Activated CD4-positive, alpha-beta T cell treated with anti-CD3 and anti-CD28 coated beads, Interleukin-10, Interleukin-2, amounts not matched to agents 100 ng/mL and 50 ng/mL, durations not matched to agents 16 hours and 8 hours (primary cell): ENCODE results near the gene DXO.
"Not testable (repeated sequence)": the region's sequence is repeated elsewhere in the genome, so short reads cannot be mapped to it uniquely, and the experiment has no call there.

Source experiments
- DNase-seq: peaks from one replicate; pipeline ENCODE4 v3.0.0-alpha.2; 2020

Gene DXO

DNA sequence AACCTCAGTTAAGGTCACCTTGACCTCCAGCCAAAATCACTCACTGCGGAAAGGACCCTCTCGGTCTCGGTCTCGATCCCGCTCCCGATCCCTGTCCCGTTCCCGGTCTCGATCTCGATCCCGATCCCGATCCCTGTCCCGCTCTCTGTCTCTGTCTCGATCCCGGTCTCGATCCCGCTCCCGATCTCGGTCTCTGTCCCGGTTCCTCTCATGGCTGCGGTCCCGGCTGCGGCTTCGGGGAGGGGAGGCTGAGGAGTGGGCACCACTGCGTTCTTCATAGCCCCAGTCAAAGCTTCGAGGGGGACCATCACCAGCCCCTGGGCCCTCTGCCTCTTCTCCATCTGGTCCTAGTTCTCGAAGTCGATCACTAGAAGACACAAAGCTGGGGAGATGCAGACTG is 17.4 kb downstream of the DXO start:
- DNase-seq = no peak

DNA sequence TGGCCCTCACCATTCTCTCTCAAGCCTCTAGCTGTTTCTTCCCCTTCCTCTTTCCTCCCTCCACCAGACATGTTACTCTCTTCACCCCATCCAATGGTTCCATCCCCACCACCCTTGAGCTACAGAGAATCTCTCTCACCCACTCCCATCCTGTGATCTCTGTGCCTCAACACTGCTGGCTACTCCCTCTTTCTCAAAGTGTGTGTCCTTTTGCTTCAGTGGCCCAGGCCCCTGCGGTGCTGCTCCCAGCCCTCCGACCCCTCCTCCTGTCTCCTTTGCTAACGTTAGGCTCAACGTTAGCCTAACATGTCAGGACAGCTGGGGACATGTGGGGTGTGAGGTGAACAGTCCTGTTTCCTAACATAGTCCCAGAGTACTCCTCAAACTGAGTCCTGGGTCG is 19.0 kb downstream of the DXO start:
- no peak for DNase-seq

DNA sequence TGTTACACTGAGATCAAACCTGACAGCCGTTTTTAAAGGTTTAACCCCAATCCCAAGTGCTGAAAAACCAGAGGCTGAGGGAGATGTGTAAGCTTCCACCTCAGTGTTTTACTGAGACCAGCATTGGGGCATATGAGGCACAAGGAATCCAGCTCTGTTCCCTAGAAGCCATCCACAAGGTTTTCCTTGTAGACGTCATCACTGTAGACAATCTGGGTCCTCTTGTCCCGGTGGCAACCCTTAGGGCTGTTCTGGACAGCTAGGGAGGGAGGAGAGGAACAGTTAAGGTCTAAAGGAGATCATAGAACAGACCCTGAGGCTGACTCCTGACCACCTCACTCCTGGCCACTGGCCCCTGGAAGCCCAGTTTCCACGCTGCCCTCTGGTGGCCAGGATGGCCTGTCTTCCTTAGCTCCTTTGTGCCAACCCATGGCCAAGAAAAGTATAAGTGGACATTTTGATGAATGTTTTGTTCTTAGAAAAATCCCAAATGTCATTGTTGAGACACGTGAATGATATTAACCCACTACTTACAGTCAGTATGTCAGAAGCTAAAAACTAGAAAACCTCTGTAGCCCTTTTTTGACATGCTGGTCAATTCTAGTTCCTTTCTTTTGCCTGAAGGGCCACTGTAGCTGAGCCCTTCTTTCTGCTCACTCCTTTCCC is 19.7 kb downstream of the DXO start:
- DNase-seq = peak; percentile 44

DNA sequence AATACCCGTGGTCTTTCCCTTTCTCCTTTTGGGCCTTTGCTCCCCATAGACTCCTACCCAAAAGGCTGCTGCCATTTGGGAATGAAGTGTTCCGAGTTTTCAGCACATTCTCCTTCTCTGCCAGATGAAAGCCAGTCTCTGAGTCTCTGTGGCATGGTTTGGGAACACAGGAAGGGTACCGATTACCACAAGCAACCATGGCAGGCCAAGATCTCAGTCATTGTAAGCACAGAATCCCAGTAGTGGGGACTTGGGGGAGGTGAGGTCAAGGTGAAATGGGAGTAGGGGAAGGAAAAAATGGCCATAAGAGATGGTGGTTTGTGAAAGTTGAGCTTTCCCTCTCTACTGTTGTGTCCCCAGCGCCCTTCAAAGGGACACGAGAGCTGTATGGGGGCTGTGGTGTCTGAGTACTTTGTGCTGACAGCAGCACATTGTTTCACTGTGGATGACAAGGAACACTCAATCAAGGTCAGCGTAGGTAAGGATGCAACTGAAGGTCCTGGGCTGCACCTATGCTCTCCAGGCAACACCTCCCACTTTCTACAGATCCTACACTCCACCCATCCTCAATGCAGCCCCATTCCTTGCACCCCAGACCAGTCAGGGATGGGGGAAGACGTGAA is 21.9 kb downstream of the DXO start:
- DNase-seq = no peak

DNA sequence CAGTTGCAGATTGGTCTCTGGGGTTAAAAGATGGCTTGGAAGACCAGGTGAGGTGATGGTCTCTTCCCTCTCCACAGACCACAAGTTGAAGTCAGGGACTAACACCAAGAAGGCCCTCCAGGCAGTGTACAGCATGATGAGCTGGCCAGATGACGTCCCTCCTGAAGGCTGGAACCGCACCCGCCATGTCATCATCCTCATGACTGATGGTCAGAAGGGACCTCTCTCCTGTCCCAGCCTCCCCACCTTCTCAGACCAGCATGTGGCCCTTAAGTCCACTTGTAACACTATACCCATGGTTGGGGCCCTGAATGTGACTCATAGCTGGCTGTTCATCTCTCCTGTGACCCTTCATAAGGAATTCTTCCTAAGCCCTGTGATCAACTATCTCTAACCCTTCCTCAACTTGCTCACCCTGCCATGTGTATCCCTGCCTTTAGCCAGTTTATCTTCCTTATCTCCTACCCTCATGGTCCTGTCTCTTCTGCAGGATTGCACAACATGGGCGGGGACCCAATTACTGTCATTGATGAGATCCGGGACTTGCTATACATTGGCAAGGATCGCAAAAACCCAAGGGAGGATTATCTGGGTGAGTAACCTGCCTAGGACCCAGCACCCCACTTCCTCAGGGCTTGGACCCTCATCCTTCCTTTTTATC is 23.1 kb downstream of the DXO start:
- DNase-seq = no peak

DNA sequence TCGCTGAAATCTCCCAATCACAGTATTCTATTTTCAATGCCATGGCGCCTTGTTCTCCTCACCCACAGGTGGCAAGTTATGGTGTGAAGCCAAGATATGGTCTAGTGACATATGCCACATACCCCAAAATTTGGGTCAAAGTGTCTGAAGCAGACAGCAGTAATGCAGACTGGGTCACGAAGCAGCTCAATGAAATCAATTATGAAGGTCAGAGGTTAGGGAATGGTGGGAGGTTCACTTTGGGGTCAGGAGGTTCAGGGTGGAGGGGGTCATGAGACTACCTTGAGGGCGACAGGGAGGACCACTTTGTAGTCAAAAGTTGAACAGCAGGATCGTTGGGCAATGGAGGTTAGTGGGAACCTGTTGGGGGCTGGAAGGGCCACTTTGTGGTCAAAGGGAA is 23.6 kb downstream of the DXO start:
- DNase-seq = no peak

DNA sequence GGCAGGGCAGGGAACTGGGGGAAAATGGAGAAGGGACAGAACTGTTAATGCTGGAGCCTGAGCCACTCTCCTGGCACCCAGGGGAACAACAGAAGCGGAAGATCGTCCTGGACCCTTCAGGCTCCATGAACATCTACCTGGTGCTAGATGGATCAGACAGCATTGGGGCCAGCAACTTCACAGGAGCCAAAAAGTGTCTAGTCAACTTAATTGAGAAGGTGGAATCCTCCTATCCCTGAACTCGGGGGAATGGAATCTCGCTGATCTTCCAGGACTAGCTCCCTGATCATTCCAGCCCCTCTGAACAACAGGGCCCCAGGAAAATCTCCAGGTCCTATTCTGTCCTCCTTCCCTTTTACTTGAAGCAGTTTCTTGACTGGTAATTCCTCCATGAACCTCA is 24.1 kb downstream of the DXO start:
- DNase-seq = no peak

DNA sequence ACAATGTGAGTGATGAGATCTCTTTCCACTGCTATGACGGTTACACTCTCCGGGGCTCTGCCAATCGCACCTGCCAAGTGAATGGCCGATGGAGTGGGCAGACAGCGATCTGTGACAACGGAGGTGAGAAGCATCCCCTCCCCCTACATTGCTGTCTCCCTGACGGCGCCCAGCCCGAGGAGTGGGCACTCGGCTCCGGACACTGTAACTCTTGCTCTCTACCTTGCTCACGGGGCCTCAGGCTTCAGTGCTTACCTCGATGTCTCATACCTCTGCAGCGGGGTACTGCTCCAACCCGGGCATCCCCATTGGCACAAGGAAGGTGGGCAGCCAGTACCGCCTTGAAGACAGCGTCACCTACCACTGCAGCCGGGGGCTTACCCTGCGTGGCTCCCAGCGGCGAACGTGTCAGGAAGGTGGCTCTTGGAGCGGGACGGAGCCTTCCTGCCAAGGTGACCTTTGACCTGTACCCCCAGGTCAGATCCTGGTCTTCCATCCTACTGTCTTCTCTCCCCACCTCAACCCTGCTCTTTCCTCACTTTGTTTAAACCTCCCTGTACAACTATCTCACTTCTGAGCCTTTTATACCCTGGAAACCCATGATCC is 24.8 kb downstream of the DXO start:
- no peak for DNase-seq

DNA sequence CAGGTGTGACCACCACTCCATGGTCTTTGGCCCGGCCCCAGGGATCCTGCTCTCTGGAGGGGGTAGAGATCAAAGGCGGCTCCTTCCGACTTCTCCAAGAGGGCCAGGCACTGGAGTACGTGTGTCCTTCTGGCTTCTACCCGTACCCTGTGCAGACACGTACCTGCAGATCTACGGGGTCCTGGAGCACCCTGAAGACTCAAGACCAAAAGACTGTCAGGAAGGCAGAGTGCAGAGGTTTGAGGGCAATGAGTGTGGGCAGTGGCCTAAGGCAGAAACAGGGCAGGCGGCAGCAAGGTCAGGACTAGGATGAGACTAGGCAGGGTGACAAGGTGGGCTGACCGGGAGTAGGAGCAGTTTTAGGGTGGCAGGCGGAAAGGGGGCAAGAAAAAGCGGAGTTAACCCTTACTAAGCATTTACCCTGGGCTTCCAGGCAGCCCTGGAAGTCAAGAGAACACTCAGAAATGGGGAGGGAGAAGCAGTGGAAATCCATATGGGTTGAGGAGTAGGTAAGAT is 25.5 kb downstream of the DXO start:
- DNase-seq = no peak

DNA sequence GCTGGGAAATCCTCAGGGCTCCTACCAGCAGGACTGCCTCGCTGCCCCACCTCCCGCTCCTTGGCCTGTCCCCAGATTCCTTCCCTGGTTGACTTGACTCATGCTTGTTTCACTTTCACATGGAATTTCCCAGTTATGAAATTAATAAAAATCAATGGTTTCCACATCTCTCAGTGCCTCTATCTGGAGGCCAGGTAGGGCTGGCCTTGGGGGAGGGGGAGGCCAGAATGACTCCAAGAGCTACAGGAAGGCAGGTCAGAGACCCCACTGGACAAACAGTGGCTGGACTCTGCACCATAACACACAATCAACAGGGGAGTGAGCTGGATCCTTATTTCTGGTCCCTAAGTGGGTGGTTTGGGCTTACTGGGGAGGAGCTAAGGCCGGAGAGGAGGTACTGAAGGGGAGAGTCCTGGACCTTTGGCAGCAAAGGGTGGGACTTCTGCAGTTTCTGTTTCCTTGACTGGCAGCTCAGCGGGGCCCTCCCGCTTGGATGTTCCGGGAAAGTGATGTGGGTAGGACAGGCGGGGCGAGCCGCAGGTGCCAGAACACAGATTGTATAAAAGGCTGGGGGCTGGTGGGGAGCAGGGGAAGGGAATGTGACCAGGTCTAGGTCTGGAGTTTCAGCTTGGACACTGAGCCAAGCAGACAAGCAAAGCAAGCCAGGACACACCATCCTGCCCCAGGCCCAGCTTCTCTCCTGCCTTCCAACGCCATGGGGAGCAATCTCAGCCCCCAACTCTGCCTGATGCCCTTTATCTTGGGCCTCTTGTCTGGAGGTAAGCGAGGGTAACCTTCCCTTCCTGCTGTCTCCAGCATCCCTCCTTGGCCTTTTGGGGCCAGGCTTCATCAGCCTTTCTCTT is 26.2 kb downstream of the DXO start, which contains the start of gene CFB:
CFB (plus strand) TSS at position 589 of the 863 bp plus-strand sequence; CDS start at position 716, 127 bp downstream.
- no peak for DNase-seq

DNA sequence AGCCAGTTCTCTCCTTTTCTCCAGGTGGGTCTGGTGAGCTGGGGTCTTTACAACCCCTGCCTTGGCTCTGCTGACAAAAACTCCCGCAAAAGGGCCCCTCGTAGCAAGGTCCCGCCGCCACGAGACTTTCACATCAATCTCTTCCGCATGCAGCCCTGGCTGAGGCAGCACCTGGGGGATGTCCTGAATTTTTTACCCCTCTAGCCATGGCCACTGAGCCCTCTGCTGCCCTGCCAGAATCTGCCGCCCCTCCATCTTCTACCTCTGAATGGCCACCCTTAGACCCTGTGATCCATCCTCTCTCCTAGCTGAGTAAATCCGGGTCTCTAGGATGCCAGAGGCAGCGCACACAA is 26.8 kb downstream of the DXO start:
- DNase-seq = no peak

DNA sequence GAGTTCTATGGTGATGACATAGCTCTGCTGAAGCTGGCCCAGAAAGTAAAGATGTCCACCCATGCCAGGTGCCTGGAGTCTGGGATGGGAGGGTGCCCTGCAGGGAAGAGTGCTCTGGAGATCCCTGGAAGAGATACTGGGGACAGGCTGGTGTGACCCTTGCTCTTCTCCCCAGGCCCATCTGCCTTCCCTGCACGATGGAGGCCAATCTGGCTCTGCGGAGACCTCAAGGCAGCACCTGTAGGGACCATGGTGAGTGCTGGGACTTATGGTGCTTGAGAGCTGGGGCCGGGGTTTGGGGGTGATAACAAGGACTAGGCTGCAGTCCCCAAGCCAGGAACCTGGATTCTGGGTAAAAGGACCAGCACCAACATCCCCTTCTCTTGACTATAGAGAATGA is 28.2 kb downstream of the DXO start:
- DNase-seq = no peak

DNA sequence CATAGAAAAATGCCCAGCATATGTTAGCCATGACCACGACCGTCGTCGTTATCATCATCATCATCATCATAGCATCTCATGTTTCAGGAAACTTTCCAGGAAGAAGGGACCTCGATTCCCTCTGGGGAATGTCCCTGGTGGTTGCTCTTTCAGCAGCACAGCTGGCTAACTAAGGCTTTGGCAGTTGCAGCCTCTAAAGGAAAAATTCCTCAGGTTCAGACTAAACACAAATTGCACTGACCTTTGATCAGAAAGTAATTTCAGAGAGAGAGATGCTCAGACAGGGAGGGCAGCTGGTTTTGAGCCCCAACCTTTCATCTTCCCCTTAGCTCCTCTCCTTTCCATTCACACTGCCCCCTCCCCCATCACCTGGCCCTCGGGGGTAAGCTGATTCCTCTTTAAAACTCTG is 31.7 kb downstream of the DXO start:
- DNase-seq = no peak

DNA sequence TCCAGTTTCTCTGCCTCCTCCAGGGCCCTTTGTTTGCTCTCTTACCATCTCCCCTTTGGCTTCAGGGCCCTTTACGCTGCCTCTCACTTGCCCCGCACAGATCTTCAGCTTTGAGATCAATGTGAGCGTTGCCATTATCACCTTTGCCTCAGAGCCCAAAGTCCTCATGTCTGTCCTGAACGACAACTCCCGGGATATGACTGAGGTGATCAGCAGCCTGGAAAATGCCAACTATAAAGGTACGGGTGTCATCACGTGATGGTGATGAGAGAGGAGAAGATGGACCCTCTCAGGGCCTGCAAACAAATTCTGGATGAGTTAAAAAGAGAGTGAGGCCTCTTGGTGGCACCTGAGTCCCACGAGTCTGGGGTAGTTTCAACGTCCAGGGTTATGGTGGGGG is 36.1 kb downstream of the DXO start:
- DNase-seq = no peak

DNA sequence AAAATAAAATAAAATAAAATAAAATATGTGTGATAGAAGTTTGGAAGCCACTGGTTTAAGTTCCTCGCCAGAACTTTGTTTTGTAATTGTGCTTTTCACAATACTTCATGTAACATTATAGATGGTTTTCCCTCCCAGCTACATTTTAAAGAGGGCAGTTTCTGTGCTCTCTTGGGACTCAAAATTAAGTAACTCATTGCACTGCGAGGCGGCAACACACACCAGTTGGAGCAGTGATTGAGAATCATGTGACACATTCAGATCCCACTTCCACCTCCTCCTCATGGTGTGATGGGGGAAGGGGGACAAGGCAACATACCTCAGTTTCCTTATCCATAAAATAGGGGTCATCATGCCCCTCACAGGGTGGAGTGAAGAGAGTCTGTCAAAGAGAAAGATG is 36.9 kb downstream of the DXO start:
- DNase-seq = no peak

DNA sequence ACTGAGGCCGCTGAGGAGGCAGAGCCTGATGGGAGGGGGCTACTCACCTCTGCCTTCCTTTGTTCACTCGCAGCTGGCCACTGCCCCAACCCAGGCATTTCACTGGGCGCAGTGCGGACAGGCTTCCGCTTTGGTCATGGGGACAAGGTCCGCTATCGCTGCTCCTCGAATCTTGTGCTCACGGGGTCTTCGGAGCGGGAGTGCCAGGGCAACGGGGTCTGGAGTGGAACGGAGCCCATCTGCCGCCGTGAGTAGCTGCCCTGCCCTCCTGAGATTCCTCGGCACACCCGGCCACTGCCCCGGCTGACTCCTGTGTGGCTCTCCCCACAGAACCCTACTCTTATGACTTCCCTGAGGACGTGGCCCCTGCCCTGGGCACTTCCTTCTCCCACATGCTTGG is 38.4 kb downstream of the DXO start:
- no peak for DNase-seq

DNA sequence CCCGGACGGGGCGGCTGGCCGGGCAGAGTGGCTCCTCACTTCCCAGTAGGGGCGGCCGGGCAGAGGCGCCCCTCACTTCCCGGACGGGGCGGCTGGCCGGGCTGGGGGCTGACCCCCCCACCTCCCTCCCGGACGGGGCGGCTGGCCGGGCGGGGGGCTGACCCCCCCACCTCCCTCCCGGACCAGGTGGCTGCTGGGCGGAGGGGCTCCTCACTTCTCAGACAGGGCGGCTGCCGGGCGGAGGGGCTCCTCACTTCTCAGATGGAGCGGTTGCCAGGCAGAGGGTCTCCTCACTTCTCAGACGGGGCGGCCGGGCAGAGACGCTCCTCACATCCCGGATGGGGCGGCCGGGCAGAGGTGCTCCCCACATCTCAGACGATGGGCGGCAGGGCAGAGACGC is 39.8 kb downstream of the DXO start:
- DNase-seq = not testable (repeated sequence)

DNA sequence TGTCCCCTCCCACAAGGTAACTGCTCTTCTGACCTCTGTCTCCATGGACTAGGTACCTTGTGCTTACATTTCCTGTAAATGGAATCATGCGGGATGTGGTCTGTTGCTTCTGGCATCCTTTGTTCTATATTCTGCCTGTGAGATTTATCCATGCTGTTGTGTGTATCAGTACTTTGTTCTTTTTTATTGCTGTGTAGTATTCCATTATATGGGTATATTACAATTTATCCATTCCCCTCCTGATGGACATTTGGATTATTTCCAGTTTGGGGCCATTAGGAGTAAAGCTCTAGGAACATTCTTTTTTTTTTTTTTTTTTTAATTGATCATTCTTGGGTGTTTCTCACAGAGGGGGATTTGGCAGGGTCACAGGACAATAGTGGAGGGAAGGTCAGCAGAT is 41.0 kb downstream of the DXO start:
- DNase-seq = no peak

DNA sequence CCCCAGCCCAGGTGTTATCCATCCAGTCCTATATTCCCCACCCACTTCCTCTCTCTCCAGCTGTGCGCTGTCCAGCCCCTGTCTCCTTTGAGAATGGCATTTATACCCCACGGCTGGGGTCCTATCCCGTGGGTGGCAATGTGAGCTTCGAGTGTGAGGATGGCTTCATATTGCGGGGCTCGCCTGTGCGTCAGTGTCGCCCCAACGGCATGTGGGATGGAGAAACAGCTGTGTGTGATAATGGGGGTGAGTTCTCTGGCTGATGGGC is 43.3 kb downstream of the DXO start:
- DNase-seq = no peak

DNA sequence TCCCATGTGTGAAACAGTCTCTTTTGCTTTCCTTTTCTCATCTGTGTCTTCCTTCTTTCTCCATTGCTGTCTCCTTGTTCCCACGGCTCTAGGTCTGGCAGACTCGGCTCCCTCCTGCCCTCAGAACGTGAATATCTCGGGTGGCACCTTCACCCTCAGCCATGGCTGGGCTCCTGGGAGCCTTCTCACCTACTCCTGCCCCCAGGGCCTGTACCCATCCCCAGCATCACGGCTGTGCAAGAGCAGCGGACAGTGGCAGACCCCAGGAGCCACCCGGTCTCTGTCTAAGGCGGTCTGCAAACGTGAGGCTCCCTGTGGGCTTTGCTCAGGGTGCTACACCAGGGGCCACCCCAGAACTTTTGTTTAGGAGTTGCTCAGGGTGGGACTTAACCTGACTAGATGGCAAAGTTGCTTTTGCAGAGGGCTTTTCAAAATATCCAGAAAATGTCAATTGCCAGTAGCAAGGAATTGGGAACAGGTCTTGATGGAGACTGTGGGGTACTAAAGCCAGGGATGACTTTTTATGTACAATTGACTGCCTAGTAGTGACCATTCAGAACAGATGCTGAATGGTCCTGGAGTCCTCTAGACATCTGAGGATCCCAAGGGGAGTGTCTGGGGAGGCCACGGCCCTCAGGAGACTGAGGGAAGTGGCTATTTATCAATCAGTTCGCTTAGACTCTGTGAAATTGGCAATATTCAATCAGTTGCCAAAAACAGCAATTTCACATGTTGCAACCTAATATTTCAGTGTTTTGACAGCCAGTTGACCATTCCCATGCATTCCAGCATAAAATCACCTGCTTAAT is 43.9 kb downstream of the DXO start:
- DNase-seq = no peak

DNA sequence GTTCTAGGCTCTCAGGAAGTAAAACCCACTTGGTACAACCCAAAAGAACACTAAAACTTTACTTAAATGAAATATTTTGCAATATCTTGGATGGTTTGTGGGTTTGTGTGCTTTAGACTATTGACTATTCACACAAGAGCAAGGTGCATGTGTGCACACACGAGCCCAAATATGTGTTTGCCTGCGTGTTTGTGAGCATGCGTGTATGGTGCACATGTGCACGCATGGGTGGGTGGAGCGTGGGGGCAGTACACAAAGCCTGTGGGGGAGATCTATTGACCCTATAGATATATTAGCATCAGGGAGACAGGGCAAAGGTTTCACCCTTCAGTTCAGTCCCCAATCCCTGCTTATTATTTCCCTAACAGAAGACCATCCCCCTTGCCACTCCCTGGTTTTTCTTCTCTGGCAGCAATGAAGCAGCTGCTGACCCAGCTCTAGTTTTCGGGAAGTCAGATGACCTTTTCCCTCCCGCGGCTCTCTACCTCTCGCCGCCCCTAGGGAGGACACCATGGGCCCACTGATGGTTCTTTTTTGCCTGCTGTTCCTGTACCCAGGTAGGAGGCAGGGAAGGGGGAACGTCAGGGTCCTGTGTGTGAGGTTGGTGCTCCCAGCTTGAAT is 44.6 kb downstream of the DXO start, which contains the start of gene C2:
C2 (plus strand) TSS at position 476 of the 621 bp plus-strand sequence; CDS start at position 512, 36 bp downstream.
- no peak for DNase-seq

DNA sequence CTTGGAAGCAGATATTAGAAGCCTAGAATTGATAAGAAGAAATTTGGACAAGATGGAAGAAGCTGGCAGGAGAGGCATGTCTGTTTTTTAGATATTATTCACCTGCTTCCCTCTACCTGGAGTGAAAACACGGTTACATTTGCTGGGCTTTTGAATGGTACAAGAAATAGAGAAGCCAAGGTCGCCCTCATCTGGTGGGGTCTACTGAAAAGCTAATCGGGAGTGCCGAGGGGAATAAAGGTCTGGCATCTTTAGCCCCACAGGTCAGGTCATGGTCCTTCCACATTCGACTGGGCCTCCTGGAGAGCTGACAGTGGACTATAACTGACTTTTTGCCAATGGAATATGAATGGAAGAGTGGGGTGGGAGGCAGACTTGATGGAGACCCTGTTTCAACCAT is 49.0 kb downstream of the DXO start:
- peak; percentile 32 for DNase-seq
